Stimulated activated CD8-positive, alpha-beta memory T cell treated with anti-CD3 and anti-CD28 coated beads, Interleukin-4, amount 100 ng/mL, for 1 hour (primary cell): ENCODE data around the gene GPC4.

Experiments used
- DNase-seq, 2 donors: peaks; one replicate each; pipeline ENCODE4 v3.0.0-alpha.2; 2020; ENCODE audit warnings: low read depth in 2 of 2, low spot score in 1 of 2

The GPC4 gene

GRCh38 chrX:133412246-133412645 lies 3.0 kb downstream of the GPC4 start:
- no peak for DNase-seq

GRCh38 chrX:133410550-133410949 lies 4.7 kb downstream of the GPC4 start:
- DNase-seq: no peak

DNA sequence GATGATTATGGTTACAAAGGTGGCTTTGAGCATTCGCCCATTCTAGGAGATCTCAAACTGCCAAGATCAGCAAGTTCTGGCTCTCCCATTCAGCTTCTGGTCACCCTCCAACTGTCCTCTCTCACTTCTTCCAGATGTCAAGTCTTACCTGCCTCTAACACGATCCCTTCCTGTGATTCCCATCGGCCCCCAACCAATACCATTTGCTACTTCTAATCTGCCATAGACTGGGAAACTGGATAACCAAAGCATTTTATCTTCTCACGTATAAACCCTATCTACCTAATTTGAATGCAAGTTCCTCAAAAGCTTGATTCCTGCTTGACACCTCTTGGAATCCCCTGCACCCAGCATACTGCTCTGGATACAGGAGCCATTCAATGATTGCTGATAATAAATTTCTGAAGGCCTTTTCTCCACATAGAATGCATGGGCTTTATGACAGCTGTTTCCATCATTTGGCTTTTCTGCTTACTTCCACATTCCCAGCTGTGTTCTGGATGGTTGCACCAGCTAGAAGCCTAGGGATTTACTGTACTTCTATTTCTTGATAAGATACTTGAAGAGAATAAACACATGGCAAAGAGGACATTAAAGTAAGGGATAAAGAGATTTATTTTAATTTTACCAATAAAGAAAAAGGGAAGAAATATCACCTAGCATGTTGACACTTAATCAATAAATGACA lies 9.6 kb downstream of the GPC4 start:
- no peak for DNase-seq

GRCh38 chrX:133403984-133404383 lies 11.3 kb downstream of the GPC4 start:
- DNase-seq: no peak

- no peak for DNase-seq
Observed at GRCh38 chrX:133402830-133403625, 12.3 kb downstream of the GPC4 start.

DNA sequence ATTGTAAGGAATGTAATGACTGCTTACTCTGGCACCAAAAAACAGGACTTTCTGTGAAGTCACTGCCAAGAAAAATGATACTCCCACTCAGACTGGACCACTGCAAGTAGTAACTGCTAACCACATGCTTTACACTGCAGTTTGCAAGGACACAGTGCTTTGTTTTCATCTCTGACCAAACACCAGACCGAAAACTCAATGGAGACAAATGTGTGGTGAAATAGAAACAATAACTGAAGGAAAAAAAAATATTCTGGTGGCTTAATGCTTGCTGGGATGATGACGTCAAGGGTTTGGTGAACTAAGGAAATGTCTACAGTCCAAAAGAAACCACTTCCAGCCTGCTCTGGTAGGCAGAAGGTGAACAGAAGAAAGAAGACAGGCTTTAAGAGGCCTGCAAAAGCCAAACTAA lies 13.2 kb downstream of the GPC4 start:
- no peak for DNase-seq

DNA sequence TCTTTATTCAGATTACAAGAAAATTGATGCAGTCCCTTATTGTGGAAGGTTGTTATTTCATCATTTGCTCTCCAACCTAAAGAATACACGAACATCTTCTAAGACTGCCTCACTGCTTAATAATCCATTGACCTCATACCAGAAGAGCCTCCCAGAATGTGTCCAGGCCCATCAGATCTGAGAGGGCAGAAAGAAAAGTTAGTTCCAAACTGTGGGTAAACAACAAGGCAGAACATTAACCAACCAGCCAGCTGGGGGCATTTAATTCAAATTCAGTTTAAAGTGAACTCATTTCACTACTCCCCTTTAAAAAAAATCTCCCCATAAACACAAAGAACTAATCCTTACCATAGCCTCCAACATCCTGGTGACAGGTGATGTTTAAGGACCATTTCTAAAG lies 13.8 kb downstream of the GPC4 start:
- no peak for DNase-seq

GRCh38 chrX:133399411-133399810 lies 15.9 kb downstream of the GPC4 start:
- no peak for DNase-seq

DNA sequence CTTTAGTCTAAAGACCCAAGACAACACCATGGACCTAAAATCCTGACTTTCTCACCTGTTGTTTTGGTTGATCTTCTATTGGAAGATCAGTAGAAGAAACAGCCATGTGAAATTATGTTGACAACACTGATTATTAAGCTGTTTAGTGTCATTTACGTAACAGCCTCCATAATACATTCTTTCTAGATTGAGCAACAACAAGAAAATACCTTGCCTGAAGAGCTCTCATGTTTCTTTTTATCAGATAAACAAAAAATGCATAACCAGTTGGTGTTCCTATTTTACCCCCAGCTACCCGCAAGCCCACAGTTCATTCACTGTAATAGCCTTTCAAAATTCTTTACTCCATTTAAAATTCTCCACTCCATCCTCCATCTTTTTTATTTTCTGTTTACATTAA lies 20.5 kb downstream of the GPC4 start:
- DNase-seq: no peak

GRCh38 chrX:133392671-133393070 lies 22.6 kb downstream of the GPC4 start:
- DNase-seq: no peak

DNA sequence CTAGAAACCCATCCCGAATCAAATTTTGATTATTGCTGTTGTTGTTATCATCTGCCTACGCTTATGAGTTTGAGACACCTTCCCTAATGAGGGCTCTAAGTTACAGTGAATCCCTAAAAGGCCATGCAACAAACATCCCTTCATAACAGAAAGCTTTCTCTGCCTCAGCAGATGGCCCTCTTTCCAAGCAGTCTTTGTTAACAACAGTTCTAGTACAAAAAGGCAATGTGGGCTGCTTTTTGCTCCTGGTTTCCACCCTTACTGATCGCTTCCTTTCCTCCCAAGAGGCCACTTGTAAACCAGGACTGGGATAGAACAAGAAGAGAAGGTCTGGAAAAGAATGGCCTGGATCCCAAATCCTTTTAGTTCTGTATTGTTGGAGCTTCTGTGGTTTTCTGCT lies 24.2 kb downstream of the GPC4 start:
- no peak for DNase-seq

DNA sequence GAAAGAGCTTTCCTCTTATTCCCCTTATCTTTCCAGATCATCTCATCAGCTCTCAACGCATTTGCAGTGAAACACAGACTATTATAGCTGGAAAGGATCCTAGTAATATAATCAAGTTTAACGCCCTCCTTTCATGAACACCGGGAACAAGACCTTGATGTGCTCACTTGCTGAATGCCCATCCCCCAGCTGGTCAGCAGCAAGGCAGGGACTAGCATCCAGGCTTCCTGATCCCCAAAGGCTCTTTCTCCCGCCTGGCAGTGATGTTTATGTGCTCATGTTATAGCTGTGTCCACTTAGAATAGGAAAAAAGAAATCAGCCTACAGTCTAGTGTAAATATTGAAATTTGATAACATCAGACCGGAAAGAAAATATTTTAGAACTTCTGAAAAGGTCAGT lies 24.6 kb downstream of the GPC4 start:
- DNase-seq: no peak

GRCh38 chrX:133389975-133390374 lies 25.3 kb downstream of the GPC4 start:
- DNase-seq: no peak

DNA sequence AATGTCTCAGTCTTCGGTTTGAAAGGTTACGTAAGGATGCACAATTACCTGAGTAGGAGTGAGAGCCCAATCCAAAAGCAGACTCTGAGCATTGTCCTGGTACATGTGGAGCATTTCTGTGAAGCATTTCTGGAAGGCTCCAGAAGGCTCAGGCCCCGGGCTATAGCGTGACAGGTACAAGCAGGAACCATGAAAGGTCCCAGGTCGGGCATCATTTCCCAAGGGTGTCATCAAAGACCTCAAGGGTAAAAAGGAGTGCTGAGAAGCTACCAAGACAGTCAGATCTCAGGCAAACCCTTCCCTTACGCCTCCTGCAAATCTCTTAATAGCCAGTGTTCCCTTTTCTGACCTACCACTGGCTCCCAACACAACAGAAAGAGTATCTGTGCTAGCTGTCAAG lies 30.8 kb downstream of the GPC4 start:
- no peak for DNase-seq

DNA sequence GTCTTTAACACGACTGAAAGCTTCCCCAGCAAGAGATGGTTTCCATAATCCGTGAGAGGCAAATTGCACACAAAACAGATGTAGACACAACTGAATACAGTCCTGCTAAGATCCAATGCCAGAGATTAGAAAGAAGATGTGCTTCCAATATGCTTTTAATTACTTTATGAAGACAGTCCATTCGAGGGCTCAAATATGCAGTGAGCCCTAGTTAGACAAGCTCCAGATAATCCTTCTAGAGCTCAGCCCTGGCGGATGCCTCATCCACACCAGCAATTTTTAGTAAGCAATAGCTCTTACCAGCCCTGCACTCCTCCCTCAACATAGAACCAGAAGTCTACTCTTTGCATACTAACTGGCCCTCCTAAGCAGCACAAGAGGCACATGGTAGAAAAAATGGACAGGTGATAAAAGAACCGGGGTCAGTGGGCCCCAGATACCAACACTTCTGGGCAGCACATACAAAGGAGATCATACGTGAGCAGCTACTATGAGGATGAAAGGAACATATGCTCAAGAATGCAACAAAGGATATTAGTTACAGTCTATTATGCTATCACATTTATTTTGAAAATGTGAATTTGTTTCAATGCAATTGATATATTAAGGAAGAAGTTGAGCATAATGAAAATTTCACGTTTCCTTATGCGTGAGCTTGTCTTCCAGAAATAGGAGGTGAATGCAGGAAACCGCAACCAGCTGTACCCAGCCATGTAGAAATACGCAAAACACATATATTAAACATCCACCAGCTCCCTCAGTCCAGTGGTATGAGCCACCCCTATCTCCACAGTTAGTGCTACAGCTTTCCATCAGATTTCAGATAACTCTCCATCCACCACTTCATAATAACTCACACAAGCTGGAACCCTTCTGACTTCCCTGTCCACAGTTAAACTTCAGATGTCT lies 34.3 kb downstream of the GPC4 start:
- no peak for DNase-seq

DNA sequence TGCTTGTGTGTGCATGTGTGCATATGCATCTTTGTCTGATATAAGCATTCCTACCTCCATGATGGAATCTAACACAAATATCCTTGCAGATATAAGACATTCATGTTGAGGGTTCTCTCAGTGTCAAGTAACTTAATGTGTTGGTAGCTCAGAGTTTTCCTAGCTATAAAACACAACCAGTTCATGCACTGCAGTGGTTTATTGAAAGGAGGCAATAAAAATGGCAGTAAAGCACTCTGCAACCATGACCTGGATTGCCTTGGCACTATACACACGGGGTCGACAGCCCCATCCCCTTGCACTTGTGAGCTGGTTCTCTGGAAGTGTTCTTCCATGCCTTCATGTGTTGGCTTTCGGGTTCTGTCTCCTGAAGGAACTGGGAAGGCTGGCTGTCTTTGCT lies 38.9 kb downstream of the GPC4 start:
- DNase-seq: no peak

GRCh38 chrX:133375615-133376340 lies 39.5 kb downstream of the GPC4 start:
- DNase-seq: no peak

- DNase-seq: no peak
Observed at GRCh38 chrX:133374874-133375387, 40.4 kb downstream of the GPC4 start.

- DNase-seq: no peak
Observed at GRCh38 chrX:133373386-133374079, 41.8 kb downstream of the GPC4 start.

- no peak for DNase-seq
Observed at GRCh38 chrX:133370696-133371275, 44.5 kb downstream of the GPC4 start.
